ENCODE measurements around the gene ABCA10.

- no peak for TF ChIP-seq NFYC (CRISPR knock-in tag; IDR thresholded peaks at IDR 0.05)
- TF ChIP-seq MNT (IDR thresholded peaks at IDR 0.05): no peak
Measured at GRCh38 chr17:69166957-69167356, 61.7 kb downstream of the ABCA10 start.
